GM21447 (cell line): ENCODE results near the gene ESD.
"Not testable (repeated sequence)": the region's sequence is repeated elsewhere in the genome, so short reads cannot be mapped to it uniquely, and the experiment has no call there.

ENCODE experiments used
- ATAC-seq: cut with Tn5 transposase; IDR thresholded peaks from one replicate; pipeline ENCODE4 v1.9.1; 2021; ENCODE audit not compliant: unreplicated experiment

ESD gene

GRCh38 chr13:46796129-46796514 is 839 bp downstream of the ESD start:
- ATAC-seq: no peak

- ATAC-seq: no peak
Measured at GRCh38 chr13:46795321-46795720, 1.6 kb downstream of the ESD start.

GRCh38 chr13:46783504-46783903 is 13.5 kb downstream of the ESD start:
- ATAC-seq: no peak

- no peak for ATAC-seq
Measured at GRCh38 chr13:46782691-46783090, 14.3 kb downstream of the ESD start.

GRCh38 chr13:46782066-46782465 is 14.9 kb downstream of the ESD start:
- no peak for ATAC-seq

- ATAC-seq: no peak
Measured at GRCh38 chr13:46778890-46779289, 18.1 kb downstream of the ESD start.

- no peak for ATAC-seq
Measured at GRCh38 chr13:46778095-46778494, 18.9 kb downstream of the ESD start.

- ATAC-seq: no peak
Measured at GRCh38 chr13:46775385-46776107, 21.4 kb downstream of the ESD start.

- ATAC-seq: no peak
Measured at GRCh38 chr13:46773541-46773940, 23.4 kb downstream of the ESD start.

- no peak for ATAC-seq
Measured at GRCh38 chr13:46771693-46772092, 25.3 kb downstream of the ESD start.

- not testable (repeated sequence) for ATAC-seq
Measured at GRCh38 chr13:46769925-46770324, 27.0 kb downstream of the ESD start.

- ATAC-seq: no peak
Measured at GRCh38 chr13:46761866-46762265, 35.1 kb downstream of the ESD start.

GRCh38 chr13:46761174-46761573 is 35.8 kb downstream of the ESD start:
- no peak for ATAC-seq

- ATAC-seq: no peak
Measured at GRCh38 chr13:46759846-46760245, 37.1 kb downstream of the ESD start.

GRCh38 chr13:46757640-46758039 is 39.3 kb downstream of the ESD start:
- no peak for ATAC-seq

GRCh38 chr13:46756977-46757376 is 40.0 kb downstream of the ESD start:
- no peak for ATAC-seq

- not testable (repeated sequence) for ATAC-seq
Measured at GRCh38 chr13:46755508-46755907, 41.5 kb downstream of the ESD start.

GRCh38 chr13:46754812-46755211 is 42.1 kb downstream of the ESD start:
- ATAC-seq: no peak

GRCh38 chr13:46753917-46754316 is 43.0 kb downstream of the ESD start:
- no peak for ATAC-seq

- no peak for ATAC-seq
Measured at GRCh38 chr13:46753137-46753536, 43.8 kb downstream of the ESD start.

GRCh38 chr13:46751811-46752635 is 44.9 kb downstream of the ESD start:
- peak; percentile 76 for ATAC-seq

- ATAC-seq: no peak
Measured at GRCh38 chr13:46749951-46750350, 47.0 kb downstream of the ESD start.
